AG04449 (cell line): ENCODE measurements around the gene C10orf67.
"Not testable (repeated sequence)": the region's sequence is repeated elsewhere in the genome, so short reads cannot be mapped to it uniquely, and the experiment has no call there.

ENCODE experiments used
- CTCF ChIA-PET: fragments of 350-600 bp; formaldehyde crosslinking; extraction: SDS; loops from one replicate; lab custom pipeline; 2021; ENCODE audit warnings: antibody characterized with exemption; lab: Yijun Ruan, JAX
- POLR2A ChIA-PET: fragments of 400-600, 350-600 bp; formaldehyde crosslinking; extraction: SDS; loops from one replicate; lab custom pipeline; 2020; ENCODE audit warnings: antibody characterized with exemption, inconsistent platforms; lab: Yijun Ruan, JAX
- DNase-seq: peaks from one replicate; pipeline ENCODE4 v3.0.0-alpha.2; 2010; ENCODE audit warnings: low read depth, low spot score
- H3K4me3 ChIP-seq: 2 replicates; pipeline ENCODE4 v1.5.1; 2011; ENCODE audit warnings: low read depth, mild to moderate bottlenecking, control low read depth, low read length
- CTCF ChIP-seq: IDR thresholded peaks from one replicate; pipeline ENCODE4 v1.5.1; 2011; ENCODE audit warnings: mild to moderate bottlenecking, moderate library complexity, low read length, control low read depth, inconsistent platforms; ENCODE audit not compliant: insufficient read depth; ENCODE audit errors: missing control alignments

The C10orf67 gene

GRCh38 chr10:23371073-23371472, 26.5 kb upstream of the C10orf67 start:
- TF ChIP-seq CTCF: no peak
- no peak overlapping the region for H3K4me3 ChIP-seq
- no peak for DNase-seq
- POLR2A ChIA-PET: no interaction called here
- CTCF ChIA-PET: interaction anchor here (0.6 kb wide), 1 partner anchor 77 kb away, joined by 4 read pairs; no protein-coding TSS in a partner anchor

DNA sequence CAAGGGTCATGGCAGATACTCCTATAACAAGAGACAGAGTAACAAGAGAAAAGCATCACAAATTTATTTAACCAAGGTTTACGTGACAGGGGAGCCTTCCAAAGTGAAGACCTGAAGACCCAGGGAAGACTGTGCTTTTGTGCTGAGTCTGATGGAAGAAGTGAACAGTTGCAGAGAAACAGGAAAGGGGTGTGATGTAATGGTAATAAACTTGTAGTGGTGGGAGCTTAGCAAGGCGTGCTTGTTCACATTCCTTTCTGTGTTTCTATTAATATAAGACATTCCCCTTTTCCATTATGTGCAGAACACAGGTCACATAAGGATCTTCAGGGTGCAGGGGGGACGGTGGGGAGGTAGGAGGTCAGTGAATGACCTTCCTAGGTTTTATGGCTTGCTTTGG, 25.5 kb upstream of the C10orf67 start:
- TF ChIP-seq CTCF: no peak
- ChIA-PET POLR2A (no interaction called here), CTCF (interaction anchor here (0.6 to 1.0 kb wide), 2 partner anchors 12 to 76 kb away, joined by 3 to 4 read pairs; no protein-coding TSS in a partner anchor)
- no peak overlapping the region for H3K4me3 ChIP-seq
- peak; percentile 37 for DNase-seq

DNA sequence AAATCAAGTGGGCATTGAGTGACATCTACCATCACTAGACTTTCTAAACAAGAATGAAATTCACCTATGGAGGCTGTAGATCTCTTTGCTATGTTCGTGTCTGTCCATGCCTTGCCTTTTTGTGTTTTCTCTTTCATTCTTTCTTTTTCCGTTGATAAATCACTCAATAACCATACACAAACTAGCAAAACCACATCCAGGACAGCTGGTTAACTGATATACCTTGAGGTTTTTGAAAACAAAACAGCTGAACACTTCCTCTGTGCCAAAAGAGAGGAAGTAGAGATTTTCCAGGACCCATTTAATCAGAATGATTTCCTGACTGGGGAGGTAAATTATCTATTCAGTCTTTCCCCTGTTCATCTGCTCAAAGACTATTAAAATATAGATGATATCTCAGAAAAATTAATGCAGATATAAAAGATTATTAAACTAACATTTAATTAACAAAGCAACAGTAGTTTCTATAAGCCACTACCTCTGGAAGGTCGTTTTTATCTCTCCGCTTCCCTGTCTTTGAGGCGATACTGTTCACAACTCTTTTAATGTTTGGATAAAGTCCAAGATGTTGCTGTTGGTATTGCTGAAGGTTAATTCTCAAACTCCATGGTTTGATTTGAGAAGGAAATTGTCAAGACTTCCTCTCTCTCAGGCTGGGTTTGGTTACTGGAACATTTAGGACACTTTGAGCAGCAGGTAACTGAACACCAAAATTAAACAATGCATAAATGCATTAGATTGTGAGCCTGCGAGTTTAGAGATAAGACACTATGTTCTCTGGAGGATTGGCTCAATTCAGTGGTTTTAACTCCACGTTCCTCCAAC, 24.4 kb upstream of the C10orf67 start:
- no peak for DNase-seq
- POLR2A ChIA-PET: no interaction called here
- CTCF ChIA-PET: interaction anchor here (1.4 kb wide), 1 partner anchor 8 kb away, joined by 3 read pairs; no protein-coding TSS in a partner anchor
- no peak overlapping the region for H3K4me3 ChIP-seq
- no peak for TF ChIP-seq CTCF

- CTCF ChIA-PET: interaction anchor here (1.0 to 1.4 kb wide), 3 partner anchors 9 to 53 kb away, joined by 3 to 5 read pairs (median 3); no protein-coding TSS in a partner anchor
- POLR2A ChIA-PET: no interaction called here
- no peak for DNase-seq
- no peak overlapping the region for H3K4me3 ChIP-seq
- TF ChIP-seq CTCF: no peak
Observed at GRCh38 chr10:23367896-23368595, 23.4 kb upstream of the C10orf67 start.

- DNase-seq, H3K4me3 ChIP-seq, POLR2A ChIA-PET: not testable (repeated sequence)
- CTCF ChIA-PET: interaction anchor here (1.4 to 1.6 kb wide), 2 partner anchors 9 to 51 kb away, joined by 3 read pairs; no protein-coding TSS in a partner anchor
Observed at GRCh38 chr10:23365417-23366030, 20.9 kb upstream of the C10orf67 start.

DNA sequence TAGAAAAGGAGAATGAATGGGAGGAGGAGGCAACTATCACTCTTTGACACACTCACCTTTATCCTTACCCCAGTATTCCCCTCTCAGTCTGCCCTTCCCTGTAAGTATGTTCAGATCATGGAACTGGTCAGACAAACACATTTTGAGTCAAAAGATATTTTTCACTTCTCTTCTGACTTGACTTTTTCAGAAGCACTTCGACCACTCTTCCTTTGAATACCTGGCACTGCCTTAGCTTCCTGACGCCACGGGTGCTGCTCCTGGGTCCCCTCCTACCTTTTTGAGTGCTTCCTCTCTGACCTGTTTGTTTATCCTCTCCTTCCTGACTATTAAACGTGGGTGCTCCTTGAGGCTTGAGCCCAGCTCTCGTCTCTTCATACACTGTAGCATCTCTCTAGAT, 19.8 kb upstream of the C10orf67 start:
- DNase-seq: no peak
- no peak for TF ChIP-seq CTCF
- no peak overlapping the region for H3K4me3 ChIP-seq
- POLR2A ChIA-PET: no interaction called here
- CTCF ChIA-PET: interaction anchor here (1.4 to 1.6 kb wide), 2 partner anchors 8 to 50 kb away, joined by 3 read pairs; no protein-coding TSS in a partner anchor
